Neural progenitor cell (in vitro differentiated cells): Measurements from ENCODE around the gene GLIPR2. TPM values are rescaled to one million over a fixed set of nuclear protein-coding genes. Genes with fewer than 3 reads are reported as not detected.

ENCODE experiments used
- DNase-seq: peaks from one replicate; pipeline ENCODE4 v3.0.0-alpha.2; 2016; ENCODE audit warnings: low spot score
- H2AFZ ChIP-seq: fragments of 200-600 bp; sonication (generic); replicated peaks from 2 replicates; pipeline ENCODE4 v1.6.1; 2016; ENCODE audit warnings: antibody characterized with exemption
- H3F3A ChIP-seq: fragments of 200-600 bp; sonication (generic); 2 replicates; pipeline ENCODE4 v1.6.1; 2016; ENCODE audit warnings: antibody characterized with exemption, low read depth
- H3K27ac ChIP-seq: fragments of 200-600 bp; sonication (generic); 2 replicates; pipeline ENCODE4 v1.5.1; 2016; ENCODE audit warnings: mild to moderate bottlenecking
- H3K27me3 ChIP-seq: fragments of 200-600 bp; sonication (generic); 2 replicates; pipeline ENCODE4 v1.6.1; 2016; ENCODE audit warnings: mild to moderate bottlenecking, moderate library complexity
- H3K36me3 ChIP-seq: fragments of 200-600 bp; sonication (generic); 2 replicates; pipeline ENCODE4 v1.5.1; 2016
- H3K4me1 ChIP-seq: fragments of 200-600 bp; sonication (generic); 2 replicates; pipeline ENCODE4 v1.6.1; 2016; ENCODE audit warnings: mixed run types
- H3K4me2 ChIP-seq: fragments of 200-600 bp; sonication (generic); 2 replicates; pipeline ENCODE4 v1.6.1; 2016
- H3K4me3 ChIP-seq: fragments of 200-600 bp; sonication (generic); 2 replicates; pipeline ENCODE4 v1.5.1; 2016
- H3K79me2 ChIP-seq: fragments of 200-600 bp; sonication (generic); 2 replicates; pipeline ENCODE4 v1.6.1; 2016; ENCODE audit warnings: low read depth
- H3K9ac ChIP-seq: fragments of 200-600 bp; sonication (generic); 2 replicates; pipeline ENCODE4 v1.6.1; 2016
- H3K9me3 ChIP-seq: fragments of 200-600 bp; sonication (generic); 2 replicates; pipeline ENCODE4 v1.5.1; 2016; ENCODE audit warnings: low read depth
- H4K20me1 ChIP-seq: fragments of 200-600 bp; sonication (generic); 2 replicates; pipeline ENCODE4 v1.6.1; 2016; ENCODE audit warnings: low read depth
- H3K27ac Mint-ChIP-seq: 3 replicates; pipeline ENCODE4 v1.8.0; 2021; ENCODE audit warnings: mixed read lengths
- H3K27me3 Mint-ChIP-seq: 2 replicates; pipeline ENCODE4 v1.8.0; 2022; ENCODE audit warnings: low read depth, mild to moderate bottlenecking, inconsistent platforms, moderate library complexity, mixed read lengths; ENCODE audit not compliant: insufficient read depth
- H3K36me3 Mint-ChIP-seq: 3 replicates; pipeline ENCODE4 v1.8.0; 2021; ENCODE audit warnings: mixed read lengths
- H3K4me1 Mint-ChIP-seq: 3 replicates; pipeline ENCODE4 v1.8.0; 2021; ENCODE audit warnings: mixed read lengths
- H3K4me3 Mint-ChIP-seq: 3 replicates; pipeline ENCODE4 v1.8.0; 2021; ENCODE audit warnings: mild to moderate bottlenecking, moderate library complexity, mixed read lengths
- H3K9me3 Mint-ChIP-seq: 3 replicates; pipeline ENCODE4 v1.8.0; 2020; ENCODE audit warnings: mixed read lengths
- CTCF ChIP-seq: fragments of 200-600 bp; sonication (generic); IDR thresholded peaks from 2 replicates; pipeline ENCODE4 v1.5.1; 2017; ENCODE audit warnings: antibody characterized with exemption, mild to moderate bottlenecking
- EZH2 ChIP-seq: fragments of 200-600 bp; sonication (generic); IDR thresholded peaks from 2 replicates; pipeline ENCODE4 v1.6.1; 2017; ENCODE audit warnings: antibody characterized with exemption, mild to moderate bottlenecking, moderate library complexity
- EZH2phosphoT487 ChIP-seq: fragments of 200-600 bp; sonication (generic); IDR thresholded peaks from 2 replicates; pipeline ENCODE4 v1.6.1; 2017; ENCODE audit warnings: antibody characterized with exemption
- total RNA-seq: library from RNA; depleted of rRNA; stranded (reverse); fragments of >200 nt; gene quantifications from 2 replicates; pipeline ENCODE4 v1.2.3, GENCODE V29; 2015; ENCODE audit warnings: low replicate concordance

GLIPR2 gene
- total RNA-seq, 1 donor from 2014 or later, result 12.4 TPM

DNA sequence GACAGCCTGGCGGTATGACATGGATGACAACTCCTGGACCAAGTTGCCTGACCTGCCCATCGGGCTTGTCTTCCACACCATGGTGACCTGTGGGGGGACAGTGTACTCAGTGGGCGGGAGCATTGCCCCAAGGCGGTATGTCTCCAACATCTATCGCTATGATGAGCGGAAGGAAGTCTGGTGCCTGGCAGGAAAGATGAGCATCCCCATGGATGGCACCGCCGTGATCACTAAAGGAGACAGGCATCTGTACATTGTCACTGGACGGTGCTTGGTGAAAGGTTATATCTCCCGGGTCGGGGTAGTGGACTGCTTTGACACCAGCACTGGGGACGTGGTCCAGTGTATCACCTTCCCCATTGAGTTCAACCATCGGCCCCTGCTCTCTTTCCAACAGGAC is 34.0 kb downstream of the GLIPR2 start:
- H3K4me3 ChIP-seq, result no peak overlapping the region

GRCh38 chr9:36173861-36174260 is 37.3 kb downstream of the GLIPR2 start:
- H3K4me3 Mint-ChIP-seq, result no peak overlapping the region
- TF ChIP-seq EZH2 (no peak), CTCF (no peak), EZH2phosphoT487 (no peak)
- no peaks in the 10 kb centered on the region for H3K79me2 ChIP-seq
- no peaks in the 10 kb centered on the region for H3K36me3 ChIP-seq
- DNase-seq, result no peak
- no peaks in the 10 kb centered on the region for H3F3A ChIP-seq
- H4K20me1 ChIP-seq, result no peaks in the 10 kb centered on the region
- H3K9me3 Mint-ChIP-seq, result no peaks in the 10 kb centered on the region
- H3K9me3 ChIP-seq, result no peaks in the 10 kb centered on the region
- H3K9ac ChIP-seq, result no peak overlapping the region
- H3K4me1 ChIP-seq, result no peaks in the 10 kb centered on the region
- H3K36me3 Mint-ChIP-seq, result no peaks in the 10 kb centered on the region
- peaks cover 6% of the 10 kb centered on the region for H3K27me3 Mint-ChIP-seq
- no peak overlapping the region for H3K27ac ChIP-seq
- no peak overlapping the region for H3K27ac Mint-ChIP-seq
- H3K4me1 Mint-ChIP-seq, result no peaks in the 10 kb centered on the region
- H3K27me3 ChIP-seq, result no peaks in the 10 kb centered on the region
- H3K4me2 ChIP-seq, result no peak overlapping the region
- no peak overlapping the region for H2AFZ ChIP-seq
- no peak overlapping the region for H3K4me3 ChIP-seq

More for the DNA sequence above, 34.0 kb downstream of the GLIPR2 start:
- Mint-ChIP-seq H3K9me3 (no peaks in the 10 kb centered on the region), H3K4me1 (no peaks in the 10 kb centered on the region), H3K36me3 (no peaks in the 10 kb centered on the region), H3K4me3 (no peak overlapping the region), H3K27ac (no peak overlapping the region), H3K27me3 (peaks cover 14% of the 10 kb centered on the region)
- Histone ChIP-seq H4K20me1 (no peaks in the 10 kb centered on the region), H3K79me2 (no peaks in the 10 kb centered on the region), H3K27me3 (no peaks in the 10 kb centered on the region), H3K9me3 (no peaks in the 10 kb centered on the region), H3K9ac (no peak overlapping the region), H2AFZ (no peak overlapping the region), H3K27ac (no peak overlapping the region), H3K4me2 (no peak overlapping the region), H3F3A (no peaks in the 10 kb centered on the region), H3K4me1 (no peaks in the 10 kb centered on the region), H3K36me3 (no peaks in the 10 kb centered on the region)
- DNase-seq, result no peak
- TF ChIP-seq EZH2 (no peak), CTCF (no peak), EZH2phosphoT487 (no peak)

DNA sequence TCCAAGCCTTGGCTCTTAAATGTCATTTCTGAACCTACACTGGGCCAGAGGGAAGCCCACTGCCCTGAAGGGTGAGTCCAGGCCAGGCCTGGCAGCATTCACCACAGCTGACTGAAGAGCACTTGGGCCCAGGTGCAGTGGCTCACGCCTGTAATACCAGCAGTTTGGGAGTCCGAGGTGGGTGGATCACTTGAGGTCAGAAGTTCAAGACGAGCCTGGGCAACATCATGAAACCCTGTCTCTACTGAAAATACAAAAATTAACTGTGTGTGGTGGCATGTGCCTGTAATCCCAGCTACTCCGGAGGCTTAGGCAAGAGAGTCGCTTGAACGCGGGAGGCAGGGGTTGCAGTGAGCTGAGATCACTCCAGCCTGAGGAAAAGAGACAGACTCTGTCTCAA is 37.7 kb downstream of the GLIPR2 start:
- H3K27me3 Mint-ChIP-seq, result peaks cover 6% of the 10 kb centered on the region
- no peak for DNase-seq
- Histone ChIP-seq H2AFZ (peak overlapping the region; percentile 88), H3K9me3 (no peaks in the 10 kb centered on the region), H4K20me1 (no peaks in the 10 kb centered on the region), H3K79me2 (no peaks in the 10 kb centered on the region), H3K9ac (no peak overlapping the region), H3K27me3 (no peaks in the 10 kb centered on the region), H3K27ac (no peak overlapping the region), H3K4me3 (no peak overlapping the region), H3F3A (no peaks in the 10 kb centered on the region), H3K36me3 (no peaks in the 10 kb centered on the region), H3K4me1 (no peaks in the 10 kb centered on the region), H3K4me2 (no peak overlapping the region)
- no peaks in the 10 kb centered on the region for H3K36me3 Mint-ChIP-seq
- H3K27ac Mint-ChIP-seq, result no peak overlapping the region
- no peaks in the 10 kb centered on the region for H3K4me1 Mint-ChIP-seq
- TF ChIP-seq EZH2 (no peak), EZH2phosphoT487 (no peak), CTCF (no peak)
- no peaks in the 10 kb centered on the region for H3K9me3 Mint-ChIP-seq
- no peak overlapping the region for H3K4me3 Mint-ChIP-seq
